ENCODE measurements around the gene RAB30.

RAB30 gene

GRCh38 chr11:83071567-83072349 lies at the start of gene RAB30:
Gene RAB30 (minus strand): TSS chr11:83071897. CDS start chr11:82997316, 74,581 bp downstream.
- H3K36me3 Mint-ChIP-seq: peaks cover 20% of the 10 kb centered on the region
- DNase-seq (ENCODE audit: low spot score in 2 of 2) (peak; percentile 83 to 90), ATAC-seq (ENCODE audit: low read depth) (peak; percentile 92)
- H3K9me3 Mint-ChIP-seq: no peaks in the 10 kb centered on the region
- peaks cover 45% of the 10 kb centered on the region for H3K4me1 Mint-ChIP-seq
- no peak within 1 kb of the TSS for H3K4me3 Mint-ChIP-seq
- H3K27me3 Mint-ChIP-seq: no peaks in the 10 kb centered on the region
- no peak within 1 kb of the TSS for H3K27ac Mint-ChIP-seq

- no peaks in the 10 kb centered on the region for H3K36me3 Mint-ChIP-seq
- H3K27ac Mint-ChIP-seq: peak overlapping the region; percentile 20
- H3K27me3 Mint-ChIP-seq: peaks cover 1% of the 10 kb centered on the region
- H3K9me3 Mint-ChIP-seq: no peaks in the 10 kb centered on the region
- no peak for ATAC-seq (ENCODE audit: low read depth)
- no peak overlapping the region for H3K4me3 Mint-ChIP-seq
- peaks cover 11% of the 10 kb centered on the region for H3K4me1 Mint-ChIP-seq
- no peak for DNase-seq (ENCODE audit: low spot score in 2 of 2)
These were observed 48.6 kb upstream of the RAB30 start for GRCh38 chr11:83120327-83120726.

- Mint-ChIP-seq H3K27ac (peak overlapping the region; percentile 14), H3K36me3 (peaks cover 3% of the 10 kb centered on the region), H3K4me3 (no peak overlapping the region), H3K9me3 (no peaks in the 10 kb centered on the region), H3K27me3 (peaks cover under 1% of the 10 kb centered on the region), H3K4me1 (peaks cover 20% of the 10 kb centered on the region)
- DNase-seq (ENCODE audit: low spot score in 2 of 2) (no peak), ATAC-seq (ENCODE audit: low read depth) (no peak)
These were observed 47.5 kb upstream of the RAB30 start for GRCh38 chr11:83119216-83119615.

GRCh38 chr11:83118814-83119213 lies 47.1 kb upstream of the RAB30 start:
- H3K4me1 Mint-ChIP-seq: peaks cover 20% of the 10 kb centered on the region
- ATAC-seq (ENCODE audit: low read depth) (no peak), DNase-seq (ENCODE audit: low spot score in 2 of 2) (no peak)
- peaks cover 3% of the 10 kb centered on the region for H3K36me3 Mint-ChIP-seq
- H3K27me3 Mint-ChIP-seq: no peaks in the 10 kb centered on the region
- peak overlapping the region; percentile 14 for H3K27ac Mint-ChIP-seq
- no peaks in the 10 kb centered on the region for H3K9me3 Mint-ChIP-seq
- no peak overlapping the region for H3K4me3 Mint-ChIP-seq

GRCh38 chr11:83116015-83116641 lies 44.4 kb upstream of the RAB30 start:
- Mint-ChIP-seq H3K9me3 (no peaks in the 10 kb centered on the region), H3K4me1 (peaks cover 17% of the 10 kb centered on the region), H3K27ac (peak overlapping the region; percentile 59), H3K4me3 (peak overlapping the region; percentile 72), H3K27me3 (no peaks in the 10 kb centered on the region), H3K36me3 (peaks cover 7% of the 10 kb centered on the region)
- DNase-seq (ENCODE audit: low spot score in 2 of 2): no peak
- no peak for ATAC-seq (ENCODE audit: low read depth)

- Mint-ChIP-seq H3K4me3 (peak overlapping the region; percentile 72), H3K27ac (peak overlapping the region; percentile 59), H3K4me1 (peaks cover 17% of the 10 kb centered on the region), H3K36me3 (peaks cover 9% of the 10 kb centered on the region), H3K9me3 (no peaks in the 10 kb centered on the region), H3K27me3 (no peaks in the 10 kb centered on the region)
- no peak for DNase-seq (ENCODE audit: low spot score in 2 of 2)
- no peak for ATAC-seq (ENCODE audit: low read depth)
These were observed 43.9 kb upstream of the RAB30 start for GRCh38 chr11:83115551-83115950.

GRCh38 chr11:83115026-83115425 lies 43.3 kb upstream of the RAB30 start:
- peaks cover 17% of the 10 kb centered on the region for H3K4me1 Mint-ChIP-seq

GRCh38 chr11:83112886-83113285 lies 41.2 kb upstream of the RAB30 start:
- Mint-ChIP-seq H3K9me3 (no peaks in the 10 kb centered on the region), H3K36me3 (peaks cover 9% of the 10 kb centered on the region), H3K4me3 (no peak overlapping the region), H3K27ac (no peak overlapping the region), H3K4me1 (peaks cover 17% of the 10 kb centered on the region), H3K27me3 (no peaks in the 10 kb centered on the region)
- DNase-seq (ENCODE audit: low spot score in 2 of 2): no peak
- ATAC-seq (ENCODE audit: low read depth): no peak

More at GRCh38 chr11:83115026-83115425, 43.3 kb upstream of the RAB30 start:
- no peaks in the 10 kb centered on the region for H3K27me3 Mint-ChIP-seq
- no peak for ATAC-seq (ENCODE audit: low read depth)
- no peak for DNase-seq (ENCODE audit: low spot score in 2 of 2)
- H3K4me3 Mint-ChIP-seq: peak overlapping the region; percentile 30
- H3K27ac Mint-ChIP-seq: peak overlapping the region; percentile 59
- H3K36me3 Mint-ChIP-seq: peaks cover 9% of the 10 kb centered on the region
- no peaks in the 10 kb centered on the region for H3K9me3 Mint-ChIP-seq

- ATAC-seq (ENCODE audit: low read depth) (no peak), DNase-seq (ENCODE audit: low spot score in 2 of 2) (no peak)
- no peaks in the 10 kb centered on the region for H3K27me3 Mint-ChIP-seq
- H3K27ac Mint-ChIP-seq: no peak overlapping the region
- H3K4me1 Mint-ChIP-seq: peaks cover 3% of the 10 kb centered on the region
- no peaks in the 10 kb centered on the region for H3K36me3 Mint-ChIP-seq
- H3K9me3 Mint-ChIP-seq: no peaks in the 10 kb centered on the region
- no peak overlapping the region for H3K4me3 Mint-ChIP-seq
These were observed 33.5 kb upstream of the RAB30 start for GRCh38 chr11:83105168-83105567.

GRCh38 chr11:83102834-83103233 lies 31.1 kb upstream of the RAB30 start:
- Mint-ChIP-seq H3K36me3 (no peaks in the 10 kb centered on the region), H3K4me3 (no peak overlapping the region), H3K9me3 (no peaks in the 10 kb centered on the region), H3K4me1 (peaks cover 3% of the 10 kb centered on the region), H3K27me3 (no peaks in the 10 kb centered on the region), H3K27ac (no peak overlapping the region)
- ATAC-seq (ENCODE audit: low read depth) (no peak), DNase-seq (ENCODE audit: low spot score in 2 of 2) (no peak)

- no peaks in the 10 kb centered on the region for H3K36me3 Mint-ChIP-seq
- no peak overlapping the region for H3K27ac Mint-ChIP-seq
- no peak for ATAC-seq (ENCODE audit: low read depth)
- H3K9me3 Mint-ChIP-seq: no peaks in the 10 kb centered on the region
- peaks cover 8% of the 10 kb centered on the region for H3K4me1 Mint-ChIP-seq
- H3K27me3 Mint-ChIP-seq: no peaks in the 10 kb centered on the region
- H3K4me3 Mint-ChIP-seq: no peak overlapping the region
- no peak for DNase-seq (ENCODE audit: low spot score in 2 of 2)
These were observed 25.9 kb upstream of the RAB30 start for GRCh38 chr11:83097429-83098075.

- DNase-seq (ENCODE audit: low spot score in 2 of 2): no peak
- no peaks in the 10 kb centered on the region for H3K27me3 Mint-ChIP-seq
- H3K4me3 Mint-ChIP-seq: no peak overlapping the region
- no peaks in the 10 kb centered on the region for H3K36me3 Mint-ChIP-seq
- H3K27ac Mint-ChIP-seq: no peak overlapping the region
- ATAC-seq (ENCODE audit: low read depth): no peak
- H3K9me3 Mint-ChIP-seq: no peaks in the 10 kb centered on the region
- H3K4me1 Mint-ChIP-seq: peaks cover 12% of the 10 kb centered on the region
These were observed 21.9 kb upstream of the RAB30 start for GRCh38 chr11:83093634-83094033.

- Mint-ChIP-seq H3K4me1 (peaks cover 12% of the 10 kb centered on the region), H3K9me3 (no peaks in the 10 kb centered on the region), H3K27me3 (no peaks in the 10 kb centered on the region), H3K4me3 (no peak overlapping the region), H3K27ac (peak overlapping the region; percentile 82), H3K36me3 (no peaks in the 10 kb centered on the region)
- ATAC-seq (ENCODE audit: low read depth) (no peak), DNase-seq (ENCODE audit: low spot score in 2 of 2) (no peak)
These were observed 21.0 kb upstream of the RAB30 start for GRCh38 chr11:83092488-83093384.

Measured in memory B cell (primary cell).